H9 (cell line): ENCODE results near the gene ADAMTS16. TPM values are rescaled to one million over a fixed set of nuclear protein-coding genes. Genes with fewer than 3 reads are reported as not detected.

ENCODE experiments used
- DNase-seq: peaks from one replicate; pipeline ENCODE4 v3.0.0-alpha.2; 2017
- H2AFZ ChIP-seq: one replicate; pipeline ENCODE4 v1.6.1; 2013; ENCODE audit warnings: mild to moderate bottlenecking, low read length, control low read depth, moderate library complexity
- H2AK5ac ChIP-seq: 2 replicates; pipeline ENCODE4 v1.6.1; 2013; ENCODE audit warnings: low read length, control low read depth, mixed read lengths; ENCODE audit not compliant: insufficient read length
- H2BK120ac ChIP-seq: one replicate; pipeline ENCODE4 v1.6.1; 2013; ENCODE audit warnings: low read depth, mild to moderate bottlenecking, low read length, control low read depth, inconsistent platforms; ENCODE audit not compliant: poor library complexity, severe bottlenecking
- H2BK12ac ChIP-seq: 2 replicates; pipeline ENCODE4 v1.6.1; 2013; ENCODE audit warnings: low read length, control low read depth, mixed read lengths, low read depth; ENCODE audit not compliant: insufficient read length
- H2BK15ac ChIP-seq: 2 replicates; pipeline ENCODE4 v1.6.1; 2013; ENCODE audit warnings: low read depth, low read length, control low read depth
- H2BK20ac ChIP-seq: one replicate; pipeline ENCODE4 v1.6.1; 2013; ENCODE audit warnings: low read depth, mild to moderate bottlenecking, low read length, control low read depth, inconsistent platforms; ENCODE audit not compliant: poor library complexity, severe bottlenecking
- H2BK5ac ChIP-seq: 2 replicates; pipeline ENCODE4 v1.6.1; 2013; ENCODE audit warnings: low read length, control low read depth, mixed read lengths; ENCODE audit not compliant: insufficient read length
- H3K14ac ChIP-seq: 2 replicates; pipeline ENCODE4 v1.6.1; 2013; ENCODE audit warnings: low read length, control low read depth; ENCODE audit not compliant: insufficient read depth
- H3K18ac ChIP-seq: 2 replicates; pipeline ENCODE4 v1.6.1; 2013; ENCODE audit warnings: low read depth, mild to moderate bottlenecking, mixed read lengths, low read length, control low read depth; ENCODE audit not compliant: insufficient read length
- H3K23ac ChIP-seq: 2 replicates; pipeline ENCODE4 v1.6.1; 2013; ENCODE audit warnings: low read length, control low read depth, mixed read lengths, low read depth; ENCODE audit not compliant: insufficient read length
- H3K23me2 ChIP-seq: 2 replicates; pipeline ENCODE4 v1.6.1; 2013; ENCODE audit warnings: low read depth, mild to moderate bottlenecking, mixed read lengths, low read length, control low read depth; ENCODE audit not compliant: insufficient read length, poor library complexity, severe bottlenecking
- H3K27ac ChIP-seq: 2 replicates; pipeline ENCODE4 v1.5.1; 2013; ENCODE audit warnings: low read length, control low read depth, mixed read lengths, low read depth; ENCODE audit not compliant: insufficient read length
- H3K27me3 ChIP-seq: 2 replicates; pipeline ENCODE4 v1.6.1; 2013; ENCODE audit warnings: low read length, control low read depth, inconsistent platforms; ENCODE audit not compliant: insufficient read depth
- H3K4ac ChIP-seq: 2 replicates; pipeline ENCODE4 v1.6.1; 2013; ENCODE audit warnings: low read depth, mild to moderate bottlenecking, control low read depth, inconsistent platforms, low read length, moderate library complexity
- H3K4me1 ChIP-seq: 2 replicates; pipeline ENCODE4 v1.6.1; 2013; ENCODE audit warnings: low read length, control low read depth, inconsistent platforms; ENCODE audit not compliant: insufficient read depth
- H3K4me2 ChIP-seq: 2 replicates; pipeline ENCODE4 v1.6.1; 2013; ENCODE audit warnings: low read length, control low read depth, mixed read lengths; ENCODE audit not compliant: insufficient read length, insufficient read depth
- H3K56ac ChIP-seq: 2 replicates; pipeline ENCODE4 v1.6.1; 2013; ENCODE audit warnings: low read depth, mild to moderate bottlenecking, mixed read lengths, low read length, control low read depth; ENCODE audit not compliant: insufficient read length
- H3K79me1 ChIP-seq: 2 replicates; pipeline ENCODE4 v1.6.1; 2013; ENCODE audit warnings: low read depth, mild to moderate bottlenecking, moderate library complexity, low read length, control low read depth, inconsistent platforms; ENCODE audit not compliant: insufficient read depth, poor library complexity, severe bottlenecking
- H3K79me2 ChIP-seq: 2 replicates; pipeline ENCODE4 v1.6.1; 2013; ENCODE audit warnings: low read length, control low read depth, inconsistent platforms; ENCODE audit not compliant: insufficient read depth
- H3K9ac ChIP-seq: 2 replicates; pipeline ENCODE4 v1.6.1; 2013; ENCODE audit warnings: low read length, control low read depth, mixed read lengths; ENCODE audit not compliant: insufficient read length; ENCODE audit errors: extremely low read depth
- H3K9me3 ChIP-seq: one replicate; pipeline ENCODE4 v1.6.1; 2013; ENCODE audit warnings: low read depth, low read length, inconsistent platforms; ENCODE audit not compliant: control insufficient read depth
- H3T11ph ChIP-seq: one replicate; pipeline ENCODE4 v1.6.1; 2013; ENCODE audit warnings: mild to moderate bottlenecking, low read length, control low read depth, inconsistent platforms
- H4K20me1 ChIP-seq: one replicate; pipeline ENCODE4 v1.6.1; 2013; ENCODE audit not compliant: control insufficient read depth, insufficient read length, insufficient read depth
- H4K5ac ChIP-seq: 2 replicates; pipeline ENCODE4 v1.6.1; 2013; ENCODE audit warnings: low read depth, mild to moderate bottlenecking, mixed read lengths, low read length, control low read depth; ENCODE audit not compliant: insufficient read length
- H4K8ac ChIP-seq: replicated peaks from 2 replicates; pipeline ENCODE4 v1.6.1; 2013; ENCODE audit warnings: low read length, control low read depth, mixed read lengths, low read depth; ENCODE audit not compliant: insufficient read length
- H4K91ac ChIP-seq: 2 replicates; pipeline ENCODE4 v1.6.1; 2013; ENCODE audit warnings: low read depth, mild to moderate bottlenecking, moderate library complexity, mixed read lengths, low read length, control low read depth; ENCODE audit not compliant: insufficient read length
- H3K27ac Mint-ChIP-seq, 3 experiments: 2 replicates in 2 of 3; 3 replicates in 1 of 3; pipeline ENCODE4 v1.8.0; 2020 to 2021; ENCODE audit warnings: mixed read lengths in 3 of 3, mild to moderate bottlenecking in 1 of 3, moderate library complexity in 1 of 3
- H3K27me3 Mint-ChIP-seq: 2 replicates; pipeline ENCODE4 v1.8.0; 2021; ENCODE audit warnings: low read depth, mild to moderate bottlenecking, moderate library complexity, mixed read lengths
- H3K36me3 Mint-ChIP-seq, 3 experiments: 2 replicates in 2 of 3; 3 replicates in 1 of 3; pipeline ENCODE4 v1.8.0; 2020 to 2021; ENCODE audit warnings: low read depth in 3 of 3, mixed read lengths in 3 of 3; ENCODE audit not compliant: insufficient read depth in 1 of 3
- H3K4me1 Mint-ChIP-seq, 2 experiments: 2 replicates each; pipeline ENCODE4 v1.8.0; 2020; ENCODE audit warnings: mixed read lengths in 2 of 2
- H3K4me3 Mint-ChIP-seq, 2 experiments: 2 replicates in 1 of 2; 3 replicates in 1 of 2; pipeline ENCODE4 v1.8.0; 2020 to 2021; ENCODE audit warnings: mild to moderate bottlenecking in 2 of 2, mixed read lengths in 2 of 2, moderate library complexity in 1 of 2
- H3K9me3 Mint-ChIP-seq, 2 experiments: 2 replicates in 1 of 2; 3 replicates in 1 of 2; pipeline ENCODE4 v1.8.0; 2020; ENCODE audit warnings: mild to moderate bottlenecking in 2 of 2, mixed read lengths in 2 of 2, moderate library complexity in 1 of 2
- CTCF ChIP-seq: fragments of 200-600 bp; sonication (generic); conservative IDR thresholded peaks from 3 replicates; pipeline ENCODE4 v1.8.0; 2021; ENCODE audit warnings: antibody characterized with exemption, mild to moderate bottlenecking
- WGBS: extraction: QIAGEN DNeasy Blood & Tissue Kit; methylation state at CpG from one replicate; pipeline ENCODE4 v1.1.7; 2013; ENCODE audit warnings: missing lambda C conversion rate, low lambda C conversion rate, mixed read lengths; ENCODE audit not compliant: insufficient read length; ENCODE audit errors: extremely low coverage; 5-methylcytosine and 5-hydroxymethylcytosine counted together
- total RNA-seq: library from RNA; stranded (reverse); gene quantifications from 2 replicates; pipeline ENCODE4 v1.2.1, GENCODE V29; 2021

ADAMTS16 gene
- total RNA-seq, 1 experiment from 2014 or later: 4.5 TPM

DNA sequence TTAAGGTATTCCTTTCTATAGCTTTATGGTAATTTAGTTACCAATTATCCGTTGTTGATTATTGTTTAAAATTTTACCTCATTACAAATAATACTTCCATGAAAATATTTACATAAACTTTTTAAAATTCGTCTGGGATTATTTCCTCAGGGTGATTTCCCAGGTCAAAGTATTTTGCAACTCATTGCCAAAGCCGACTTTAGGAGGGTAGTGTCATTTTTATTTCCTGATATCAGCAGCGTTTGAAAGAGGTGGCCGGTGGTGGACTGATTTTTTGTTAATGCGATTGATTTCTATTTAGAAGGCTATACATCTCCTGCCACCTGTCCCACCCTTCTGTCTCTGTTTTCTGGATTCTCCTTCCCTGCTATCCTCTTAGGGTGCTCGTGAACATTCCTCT, 4.3 kb downstream of the ADAMTS16 start:
- H3K79me2 ChIP-seq: no peaks in the 10 kb centered on the region
- H2BK12ac ChIP-seq: no peak overlapping the region
- Mint-ChIP-seq H3K4me3 (no peak overlapping the region), H3K36me3 (peaks cover 13 to 30% (median 13%) of the 10 kb centered on the region in 3 experiments; a peak in 6 of 7 replicates), H3K9me3 (peaks cover 3 to 12% of the 10 kb centered on the region in 2 experiments; a peak in 4 of 5 replicates), H3K27me3 (peaks cover 13% of the 10 kb centered on the region), H3K4me1 (peaks cover 10 to 12% of the 10 kb centered on the region in 2 experiments), H3K27ac (no peak overlapping the region; a peak in 1 of 7 replicates)
- peaks cover 4% of the 10 kb centered on the region; the same call in 1 of the 2 replicates for H3K4me1 ChIP-seq
- H4K8ac ChIP-seq: no peak overlapping the region
- H3K23ac ChIP-seq: no peak overlapping the region
- no peak for TF ChIP-seq CTCF
- no peak overlapping the region for H2BK120ac ChIP-seq
- no peak overlapping the region for H3K56ac ChIP-seq
- no peaks in the 10 kb centered on the region for H4K20me1 ChIP-seq
- no peak overlapping the region for H3K14ac ChIP-seq
- no peak overlapping the region for H2BK5ac ChIP-seq
- no peak overlapping the region for H2BK15ac ChIP-seq
- DNase-seq: no peak
- H4K91ac ChIP-seq: no peak overlapping the region
- H4K5ac ChIP-seq: no peak overlapping the region
- H2AK5ac ChIP-seq: no peak overlapping the region
- no peak overlapping the region for H3K9ac ChIP-seq
- no peaks in the 10 kb centered on the region for H3K79me1 ChIP-seq
- no peaks in the 10 kb centered on the region for H3K9me3 ChIP-seq
- no peak overlapping the region for H3K18ac ChIP-seq
- H3K27me3 ChIP-seq: no peaks in the 10 kb centered on the region
- no peak overlapping the region for H3K27ac ChIP-seq
- H3K23me2 ChIP-seq: peaks cover 7% of the 10 kb centered on the region
- no peak overlapping the region for H3K4ac ChIP-seq
- H2AFZ ChIP-seq: no peak overlapping the region
- no peak overlapping the region for H3K4me2 ChIP-seq
- no peak overlapping the region for H3T11ph ChIP-seq
- no CpG with 5 or more reads among the region's 7 CpGs for WGBS
- H2BK20ac ChIP-seq: no peak overlapping the region
